Neural progenitor cell (in vitro differentiated cells): ENCODE measurements around the gene PLA2G4F.

Source experiments
- CTCF ChIP-seq: fragments of 200-600 bp; sonication (generic); IDR thresholded peaks from 2 replicates; pipeline ENCODE4 v1.5.1; 2017; ENCODE audit warnings: antibody characterized with exemption, mild to moderate bottlenecking
- EZH2 ChIP-seq: fragments of 200-600 bp; sonication (generic); IDR thresholded peaks from 2 replicates; pipeline ENCODE4 v1.6.1; 2017; ENCODE audit warnings: antibody characterized with exemption, mild to moderate bottlenecking, moderate library complexity
- EZH2phosphoT487 ChIP-seq: fragments of 200-600 bp; sonication (generic); IDR thresholded peaks from 2 replicates; pipeline ENCODE4 v1.6.1; 2017; ENCODE audit warnings: antibody characterized with exemption

DNA sequence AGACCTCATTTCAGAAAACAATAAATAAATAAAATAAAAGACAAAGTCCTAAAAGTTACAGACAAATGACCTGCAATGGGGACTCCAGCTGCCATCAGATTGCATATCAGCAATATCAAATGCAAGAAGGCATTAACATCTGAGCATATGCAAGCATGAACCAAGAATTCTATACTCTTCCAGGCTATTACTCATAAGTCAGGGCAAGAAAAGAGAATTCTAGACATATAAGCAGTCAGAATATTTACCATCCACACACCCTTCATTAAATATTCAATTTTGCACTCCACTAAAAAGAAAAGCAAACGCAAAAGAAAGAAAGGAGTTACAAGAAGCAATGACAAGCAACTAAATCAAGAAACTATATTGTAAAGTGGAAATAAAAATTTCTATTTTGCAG, 21.1 kb downstream of the PLA2G4F start:
- TF ChIP-seq EZH2phosphoT487, result no peak
- TF ChIP-seq CTCF, result no peak
- no peak for TF ChIP-seq EZH2
